Measurements from ENCODE around the gene ELF1. TPM values are rescaled to one million over a fixed set of nuclear protein-coding genes. Genes with fewer than 3 reads are reported as not detected.

Gene ELF1
- total RNA-seq, 3 donors from 2014 or later: 80.2 to 111 (median 96.8) TPM

DNA sequence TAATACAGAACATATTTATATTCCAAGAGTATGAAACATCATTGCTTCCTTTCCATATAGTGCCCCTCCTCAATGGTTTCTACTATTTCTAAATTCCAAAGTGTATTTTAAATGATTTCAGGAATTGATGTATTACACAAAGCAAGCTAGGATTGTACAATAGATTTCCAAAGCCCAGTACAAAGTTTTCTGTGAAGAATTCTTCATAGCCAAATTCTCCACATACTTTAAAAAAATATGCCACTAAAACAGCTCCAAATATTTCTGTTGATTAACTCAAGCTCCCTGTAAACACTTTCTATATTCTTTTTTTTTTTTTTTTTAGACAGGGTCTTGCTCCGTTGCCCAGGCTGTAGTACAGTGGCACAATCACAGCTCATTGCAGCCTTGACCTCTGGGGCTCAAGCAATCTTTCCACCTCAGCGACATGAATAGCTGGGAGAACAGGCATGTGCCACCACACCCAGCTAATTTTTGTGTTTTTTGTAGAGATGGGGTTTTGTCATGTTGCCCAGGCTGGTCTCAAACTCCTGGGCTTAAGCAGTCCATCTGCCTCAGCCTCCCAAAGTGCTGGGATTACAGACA lies 50.6 kb downstream of the ELF1 start:
- Histone ChIP-seq H3K4me3 (no peak overlapping the region), H3K36me3 (ENCODE audit: low read depth) (no peaks in the 10 kb centered on the region), H3K4me1 (ENCODE audit: low read depth) (peaks cover 44% of the 10 kb centered on the region), H3K9me3 (no peaks in the 10 kb centered on the region)
- intact Hi-C loops (cut with DNase I, micrococcal nuclease): no loop called here
- TF ChIP-seq, protein P1, sequence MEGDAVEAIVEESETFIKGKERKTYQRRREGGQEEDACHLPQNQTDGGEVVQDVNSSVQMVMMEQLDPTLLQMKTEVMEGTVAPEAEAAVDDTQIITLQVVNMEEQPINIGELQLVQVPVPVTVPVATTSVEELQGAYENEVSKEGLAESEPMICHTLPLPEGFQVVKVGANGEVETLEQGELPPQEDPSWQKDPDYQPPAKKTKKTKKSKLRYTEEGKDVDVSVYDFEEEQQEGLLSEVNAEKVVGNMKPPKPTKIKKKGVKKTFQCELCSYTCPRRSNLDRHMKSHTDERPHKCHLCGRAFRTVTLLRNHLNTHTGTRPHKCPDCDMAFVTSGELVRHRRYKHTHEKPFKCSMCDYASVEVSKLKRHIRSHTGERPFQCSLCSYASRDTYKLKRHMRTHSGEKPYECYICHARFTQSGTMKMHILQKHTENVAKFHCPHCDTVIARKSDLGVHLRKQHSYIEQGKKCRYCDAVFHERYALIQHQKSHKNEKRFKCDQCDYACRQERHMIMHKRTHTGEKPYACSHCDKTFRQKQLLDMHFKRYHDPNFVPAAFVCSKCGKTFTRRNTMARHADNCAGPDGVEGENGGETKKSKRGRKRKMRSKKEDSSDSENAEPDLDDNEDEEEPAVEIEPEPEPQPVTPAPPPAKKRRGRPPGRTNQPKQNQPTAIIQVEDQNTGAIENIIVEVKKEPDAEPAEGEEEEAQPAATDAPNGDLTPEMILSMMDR (IDR thresholded peaks at IDR 0.05): no peak
- ATAC-seq: no peak
- no peak for DNase-seq

DNA sequence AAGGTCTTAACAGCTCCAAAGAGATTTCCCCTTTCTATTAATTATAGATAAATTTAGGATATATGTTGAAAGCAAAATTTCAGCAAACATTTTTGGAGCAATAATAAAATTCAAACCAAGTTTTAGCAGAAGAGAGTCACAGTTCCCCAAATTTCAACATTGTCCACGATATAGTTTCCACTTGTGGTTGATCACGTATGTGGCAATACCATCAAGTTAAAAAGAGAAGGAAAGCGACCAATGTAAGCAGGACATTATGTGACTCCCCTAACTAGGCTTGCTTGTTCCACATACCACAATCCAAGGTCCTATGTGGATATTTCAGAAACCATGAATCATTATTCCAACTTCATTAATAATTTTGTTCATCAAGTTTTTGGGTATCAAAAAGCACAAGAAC lies 52.8 kb downstream of the ELF1 start:
- intact Hi-C loops (cut with DNase I, micrococcal nuclease): no loop called here
- DNase-seq (no peak), ATAC-seq (no peak)
- Histone ChIP-seq H3K4me3 (no peak overlapping the region), H3K36me3 (ENCODE audit: low read depth) (no peaks in the 10 kb centered on the region), H3K9me3 (no peaks in the 10 kb centered on the region), H3K4me1 (ENCODE audit: low read depth) (peaks cover 39% of the 10 kb centered on the region)
- TF ChIP-seq, protein P1 (IDR thresholded peaks at IDR 0.05): no peak

DNA sequence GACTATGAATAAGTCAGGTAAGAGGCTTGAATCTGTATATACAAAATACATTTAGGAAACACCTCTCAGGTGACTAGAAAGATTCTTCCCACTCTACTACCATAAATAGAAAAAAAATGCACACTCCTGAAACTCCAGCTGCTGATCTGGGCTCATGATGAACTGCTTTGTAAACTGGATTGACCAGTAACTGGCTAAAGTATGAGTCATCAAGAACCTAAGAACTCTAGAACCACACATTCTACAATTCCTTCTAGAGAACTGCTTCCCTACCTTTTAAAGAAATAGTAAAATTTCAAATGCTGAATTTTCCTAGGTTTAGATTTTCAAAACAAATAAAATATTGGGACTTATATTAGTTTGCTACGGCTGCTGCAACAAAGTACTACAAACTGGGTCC lies 55.2 kb downstream of the ELF1 start:
- no peaks in the 10 kb centered on the region for H3K9me3 ChIP-seq
- no peaks in the 10 kb centered on the region for H3K36me3 ChIP-seq (ENCODE audit: low read depth)
- intact Hi-C loops (cut with DNase I, micrococcal nuclease): no loop called here
- H3K4me1 ChIP-seq (ENCODE audit: low read depth): peaks cover 23% of the 10 kb centered on the region
- ATAC-seq: peak; percentile 82
- TF ChIP-seq, protein P1 (IDR thresholded peaks at IDR 0.05): no peak
- H3K4me3 ChIP-seq: no peak overlapping the region
- no peak for DNase-seq

DNA sequence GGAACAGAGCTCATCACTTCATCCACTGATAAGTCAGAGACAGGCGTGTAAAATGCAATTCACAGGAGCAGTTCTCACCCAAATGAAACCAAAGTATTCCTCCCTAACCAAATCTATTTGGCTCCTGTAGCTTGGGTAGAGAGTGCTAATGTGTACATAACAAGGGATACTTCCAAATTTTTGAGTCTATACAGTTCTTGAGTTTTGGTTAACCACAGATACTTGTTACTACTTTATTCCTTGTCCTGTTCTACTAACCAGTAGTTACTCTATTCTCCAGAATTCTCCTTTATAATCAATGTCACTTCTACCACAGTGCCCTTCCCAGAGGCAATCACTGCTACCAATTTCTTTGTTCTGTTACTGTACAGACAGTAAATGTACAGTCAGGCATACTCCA lies 57.3 kb downstream of the ELF1 start:
- ATAC-seq (no peak), DNase-seq (no peak)
- Histone ChIP-seq H3K4me3 (no peak overlapping the region), H3K36me3 (ENCODE audit: low read depth) (no peaks in the 10 kb centered on the region), H3K4me1 (ENCODE audit: low read depth) (peaks cover 23% of the 10 kb centered on the region), H3K9me3 (no peaks in the 10 kb centered on the region)
- intact Hi-C loops (cut with DNase I, micrococcal nuclease): no loop called here
- TF ChIP-seq, protein P1 (IDR thresholded peaks at IDR 0.05): no peak

DNA sequence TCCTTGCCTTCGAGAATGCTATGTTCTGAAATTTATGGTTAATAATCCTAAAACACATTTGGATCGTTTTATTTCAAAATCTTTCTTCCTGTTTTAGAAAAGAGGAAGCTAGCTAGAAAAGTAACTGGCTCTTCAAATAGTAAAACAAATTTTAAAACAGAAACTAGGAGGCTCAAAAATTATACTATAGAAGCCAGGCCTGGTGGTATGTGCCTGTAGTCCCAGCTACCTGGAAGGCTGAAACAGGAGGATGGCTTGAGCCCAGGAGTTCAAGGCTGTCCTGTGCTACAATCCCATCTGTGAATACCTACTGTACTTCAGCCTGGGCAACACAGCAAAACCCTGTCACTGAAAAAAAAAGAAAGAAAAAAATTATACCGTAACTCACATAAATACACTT lies 57.9 kb downstream of the ELF1 start:
- no peak for DNase-seq
- H3K36me3 ChIP-seq (ENCODE audit: low read depth): no peaks in the 10 kb centered on the region
- intact Hi-C loops (cut with DNase I, micrococcal nuclease): no loop called here
- TF ChIP-seq, protein P1 (IDR thresholded peaks at IDR 0.05): no peak
- H3K4me3 ChIP-seq: no peak overlapping the region
- peaks cover 23% of the 10 kb centered on the region for H3K4me1 ChIP-seq (ENCODE audit: low read depth)
- no peaks in the 10 kb centered on the region for H3K9me3 ChIP-seq
- no peak for ATAC-seq

DNA sequence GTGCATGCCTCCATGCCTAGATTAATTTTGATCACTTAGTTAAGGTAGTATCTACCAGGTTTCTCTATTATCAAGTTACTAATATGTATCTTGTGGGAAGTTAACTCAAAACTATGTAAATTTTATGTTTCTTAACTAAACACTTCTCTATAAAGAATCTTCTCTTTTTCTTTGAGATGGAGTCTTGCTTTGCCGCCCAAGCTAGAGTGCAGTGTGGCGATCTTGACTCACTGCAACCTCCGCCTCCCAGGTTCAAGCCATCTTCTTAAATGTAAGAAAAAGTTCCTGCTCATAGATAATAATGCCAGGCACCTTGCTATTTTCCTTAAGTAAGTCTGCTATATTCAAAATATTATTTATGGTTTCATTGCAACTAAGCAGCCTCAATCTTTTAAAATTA lies 58.4 kb downstream of the ELF1 start:
- intact Hi-C loops (cut with DNase I, micrococcal nuclease): no loop called here
- TF ChIP-seq, protein P1 (IDR thresholded peaks at IDR 0.05): no peak
- H3K4me1 ChIP-seq (ENCODE audit: low read depth): peaks cover 23% of the 10 kb centered on the region
- no peak for DNase-seq
- no peak overlapping the region for H3K4me3 ChIP-seq
- H3K9me3 ChIP-seq: no peaks in the 10 kb centered on the region
- no peaks in the 10 kb centered on the region for H3K36me3 ChIP-seq (ENCODE audit: low read depth)
- no peak for ATAC-seq
